ENCODE data around the gene C1orf146.
"Not testable (repeated sequence)": the region's sequence is repeated elsewhere in the genome, so short reads cannot be mapped to it uniquely, and the experiment has no call there.

The C1orf146 gene

GRCh38 chr1:92217721-92218120 lies at the start of gene C1orf146:
TSS of gene C1orf146 (plus strand) at chr1:92217915. CDS start at chr1:92231421, 13,506 bp downstream.
- in situ Hi-C loops (cut with MboI; ENCODE audit: low sequenced_read_pairs): no loop called here

GRCh38 chr1:92168657-92169056 lies 49.1 kb upstream of the C1orf146 start:
- in situ Hi-C loops (cut with MboI; ENCODE audit: low sequenced_read_pairs): no loop called here

- in situ Hi-C loops (cut with MboI; ENCODE audit: low sequenced_read_pairs): no loop called here
Observed at GRCh38 chr1:92169214-92170005, 48.3 kb upstream of the C1orf146 start.

- in situ Hi-C loops (cut with MboI; ENCODE audit: low sequenced_read_pairs): no loop called here
Observed at GRCh38 chr1:92184632-92185031, 33.1 kb upstream of the C1orf146 start.

GRCh38 chr1:92186081-92186480 lies 31.6 kb upstream of the C1orf146 start:
- in situ Hi-C loops (cut with MboI; ENCODE audit: low sequenced_read_pairs): no loop called here

- in situ Hi-C loops (cut with MboI; ENCODE audit: low sequenced_read_pairs): no loop called here
Observed at GRCh38 chr1:92188436-92189255, 29.1 kb upstream of the C1orf146 start.

GRCh38 chr1:92191726-92192125 lies 26.0 kb upstream of the C1orf146 start:
- in situ Hi-C loops (cut with MboI; ENCODE audit: low sequenced_read_pairs): no loop called here

- in situ Hi-C loops (cut with MboI; ENCODE audit: low sequenced_read_pairs): no loop called here
Observed at GRCh38 chr1:92192246-92192645, 25.5 kb upstream of the C1orf146 start.

- in situ Hi-C loops (cut with MboI; ENCODE audit: low sequenced_read_pairs): no loop called here
Observed at GRCh38 chr1:92194511-92194910, 23.2 kb upstream of the C1orf146 start.

- in situ Hi-C loops (cut with MboI; ENCODE audit: low sequenced_read_pairs): no loop called here
Observed at GRCh38 chr1:92201973-92202372, 15.7 kb upstream of the C1orf146 start.

- in situ Hi-C loops (cut with MboI; ENCODE audit: low sequenced_read_pairs): no loop called here
Observed at GRCh38 chr1:92203105-92203504, 14.6 kb upstream of the C1orf146 start.

GRCh38 chr1:92210701-92211100 lies 7.0 kb upstream of the C1orf146 start:
- in situ Hi-C loops (cut with MboI; ENCODE audit: low sequenced_read_pairs): no loop called here

GRCh38 chr1:92211166-92211565 lies 6.5 kb upstream of the C1orf146 start:
- in situ Hi-C loops (cut with MboI; ENCODE audit: low sequenced_read_pairs): no loop called here

- in situ Hi-C loops (cut with MboI; ENCODE audit: low sequenced_read_pairs): no loop called here
Observed at GRCh38 chr1:92218559-92218958, 844 bp downstream of the C1orf146 start.

GRCh38 chr1:92219028-92219427 lies 1.3 kb downstream of the C1orf146 start:
- in situ Hi-C loops (cut with MboI; ENCODE audit: low sequenced_read_pairs): no loop called here

GRCh38 chr1:92228401-92228800 lies 10.7 kb downstream of the C1orf146 start:
- in situ Hi-C loops (cut with MboI; ENCODE audit: low sequenced_read_pairs): no loop called here

- in situ Hi-C loops (cut with MboI; ENCODE audit: low sequenced_read_pairs): no loop called here
Observed at GRCh38 chr1:92230736-92231135, 13.0 kb downstream of the C1orf146 start.

GRCh38 chr1:92240034-92240433 lies 22.3 kb downstream of the C1orf146 start:
- in situ Hi-C loops (cut with MboI; ENCODE audit: low sequenced_read_pairs): no loop called here

GRCh38 chr1:92244376-92244775 lies 26.7 kb downstream of the C1orf146 start:
- in situ Hi-C loops (cut with MboI; ENCODE audit: low sequenced_read_pairs): no loop called here

GRCh38 chr1:92254714-92255113 lies 37.0 kb downstream of the C1orf146 start:
- in situ Hi-C loops (cut with MboI; ENCODE audit: low sequenced_read_pairs): not testable (repeated sequence)

GRCh38 chr1:92259350-92259749 lies 41.6 kb downstream of the C1orf146 start:
- in situ Hi-C loops (cut with MboI; ENCODE audit: low sequenced_read_pairs): no loop called here

GRCh38 chr1:92262516-92262915 lies 44.8 kb downstream of the C1orf146 start:
- in situ Hi-C loops (cut with MboI; ENCODE audit: low sequenced_read_pairs): no loop called here
